ENCODE data around the gene CCT7.

CCT7 gene

DNA sequence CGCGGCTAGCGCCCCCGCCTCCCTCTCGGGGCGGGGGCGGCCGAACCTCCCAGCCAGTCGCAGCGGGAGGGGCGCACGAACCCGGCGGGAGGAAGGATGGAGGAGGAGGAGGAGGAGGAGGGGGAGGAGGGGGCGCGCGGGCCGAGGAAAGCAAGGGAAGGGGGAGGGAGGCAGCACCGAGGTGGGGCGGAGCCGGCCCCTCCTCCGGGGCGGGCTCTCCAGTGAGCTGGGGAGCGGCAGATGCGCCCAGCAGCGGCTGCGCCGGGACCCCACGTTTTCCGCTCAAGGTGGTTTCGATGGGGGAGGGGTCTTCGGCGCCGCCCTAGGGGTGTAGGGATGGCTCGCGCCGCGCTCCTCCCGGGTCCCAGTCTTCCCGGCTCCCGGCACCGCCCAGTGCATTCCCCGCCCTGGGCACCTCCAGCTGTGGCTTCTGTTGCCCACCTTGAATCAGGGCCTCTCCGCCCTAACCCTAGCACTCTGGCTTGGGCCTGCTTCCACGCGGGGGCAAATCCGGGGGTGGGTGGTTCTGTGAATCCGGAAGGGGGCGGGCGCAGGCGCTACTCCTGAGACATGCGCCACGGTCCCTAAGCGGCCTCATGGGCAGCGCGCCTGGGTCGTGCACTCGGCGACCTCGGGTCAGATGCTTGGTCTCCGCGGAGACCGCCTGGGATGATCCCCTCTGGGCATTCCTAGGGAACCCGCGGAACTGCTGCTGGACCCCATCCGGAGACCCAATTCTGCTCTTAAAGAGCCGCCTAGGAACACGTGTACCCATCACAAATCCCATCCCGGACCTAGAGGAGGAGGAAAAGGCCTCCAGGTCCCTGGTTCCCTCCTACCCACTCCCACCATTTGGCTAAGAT lies 50.4 kb downstream of the CCT7 start, which contains the start of gene FBXO41:
Gene FBXO41 (minus strand): TSS at position 183 of the 863 bp plus-strand sequence. CDS start 14,848 bp downstream, outside the sequence.
- TF ChIP-seq POLR2A (IDR thresholded peaks at IDR 0.05; ENCODE audit: low read depth, low read length) (peak; percentile 71), POLR2AphosphoS5 (IDR thresholded peaks at IDR 0.05; ENCODE audit: low read depth, low read length) (no peak; the same call in none of the 2 replicates)
- DNase-seq (ENCODE audit: insufficient read length) (peak; percentile 82), FAIRE-seq (peak; percentile 77)

DNA sequence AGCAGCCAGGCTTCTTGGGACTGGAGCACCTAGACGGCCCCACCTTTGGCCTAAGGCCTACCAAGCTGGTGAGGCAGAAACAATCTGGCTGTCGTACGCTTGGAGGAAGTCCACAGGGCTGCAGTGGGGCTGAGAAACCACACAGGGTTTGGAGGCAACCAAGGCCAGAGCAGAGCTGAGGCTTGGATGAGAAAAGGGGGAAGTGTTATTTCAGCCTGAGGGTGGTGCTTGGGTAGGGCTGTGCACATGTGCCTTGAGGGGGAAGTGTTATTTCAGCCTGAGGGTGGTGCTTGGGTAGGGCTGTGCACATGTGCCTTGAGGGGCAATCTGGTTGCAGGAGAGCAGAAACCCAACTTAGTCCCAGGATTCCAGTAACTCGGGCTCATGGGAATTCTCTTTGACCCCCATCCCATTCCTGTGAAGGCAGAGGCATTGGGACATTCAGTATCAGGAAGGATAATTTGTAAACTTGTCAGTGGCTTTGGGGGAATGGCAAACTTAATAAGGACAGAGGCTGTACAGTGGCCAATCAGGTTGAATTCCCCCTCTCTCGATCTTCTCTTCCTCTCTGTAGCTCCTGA lies 51.1 kb downstream of the CCT7 start:
- FAIRE-seq = peak; percentile 95
- DNase-seq (ENCODE audit: insufficient read length) = no peak
- TF ChIP-seq POLR2A (IDR thresholded peaks at IDR 0.05; ENCODE audit: low read depth, low read length) (peak; percentile 53; the same call in 1 of the 2 replicates), TAF1 (IDR thresholded peaks at IDR 0.05; ENCODE audit: borderline replicate concordance, low read depth, low read length) (no peak; the same call in 1 of the 2 replicates), POLR2AphosphoS5 (IDR thresholded peaks at IDR 0.05; ENCODE audit: low read depth, low read length) (peak; percentile 71; the same call in 1 of the 2 replicates)

DNA sequence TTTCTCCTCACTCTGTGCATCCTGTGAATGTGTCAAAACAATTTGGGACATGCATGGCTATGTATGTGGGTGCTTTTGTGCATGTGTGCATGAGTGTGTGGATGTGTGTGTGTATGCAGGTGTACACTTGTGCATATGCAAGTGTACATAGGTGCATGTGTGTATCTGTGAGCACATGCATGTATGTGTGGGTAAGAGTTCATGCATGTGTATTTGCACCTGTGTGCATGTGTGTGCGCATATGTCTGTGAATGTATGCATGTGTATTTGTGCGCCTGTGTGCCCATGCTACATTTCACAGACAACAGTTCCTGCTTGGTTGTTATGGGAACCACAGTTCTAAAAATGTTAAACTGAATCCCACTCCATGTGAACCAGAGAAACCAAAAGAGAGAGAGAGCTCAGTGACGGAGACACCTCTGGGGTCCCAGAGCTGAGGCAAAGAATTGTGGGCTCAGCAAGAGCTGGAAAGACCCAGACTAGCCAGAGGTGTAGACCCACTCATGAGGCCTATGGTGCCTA lies 52.1 kb downstream of the CCT7 start:
- no peak for FAIRE-seq
- DNase-seq (ENCODE audit: insufficient read length) = no peak
- TF ChIP-seq POLR2A (IDR thresholded peaks at IDR 0.05; ENCODE audit: low read depth, low read length) = no peak
- no peak for TF ChIP-seq TAF1 (IDR thresholded peaks at IDR 0.05; ENCODE audit: borderline replicate concordance, low read depth, low read length)
- no peak for TF ChIP-seq POLR2AphosphoS5 (IDR thresholded peaks at IDR 0.05; ENCODE audit: low read depth, low read length)

DNA sequence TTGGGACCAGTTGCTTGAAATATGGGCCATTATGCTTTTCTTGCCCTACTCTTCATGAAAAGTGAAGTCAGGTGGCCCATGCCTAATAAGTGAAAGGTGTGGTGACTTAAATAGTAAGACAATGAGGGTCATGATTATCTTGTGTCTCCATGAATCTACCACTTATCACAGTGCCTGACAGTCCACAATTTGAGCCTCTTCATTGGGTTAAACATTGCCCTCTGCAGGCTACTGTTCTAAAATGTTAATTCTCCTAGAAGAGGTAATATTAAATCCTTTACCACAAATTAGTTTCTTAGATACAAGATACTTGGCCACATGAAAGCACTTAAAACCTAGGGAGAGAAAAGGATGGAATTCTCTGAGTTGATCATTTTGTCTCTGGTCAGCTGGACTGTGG lies 55.2 kb downstream of the CCT7 start:
- DNase-seq (ENCODE audit: insufficient read length) (no peak), FAIRE-seq (no peak)
- TF ChIP-seq POLR2A (IDR thresholded peaks at IDR 0.05; ENCODE audit: low read depth, low read length) (no peak), TAF1 (IDR thresholded peaks at IDR 0.05; ENCODE audit: borderline replicate concordance, low read depth, low read length) (no peak), POLR2AphosphoS5 (IDR thresholded peaks at IDR 0.05; ENCODE audit: low read depth, low read length) (no peak)

DNA sequence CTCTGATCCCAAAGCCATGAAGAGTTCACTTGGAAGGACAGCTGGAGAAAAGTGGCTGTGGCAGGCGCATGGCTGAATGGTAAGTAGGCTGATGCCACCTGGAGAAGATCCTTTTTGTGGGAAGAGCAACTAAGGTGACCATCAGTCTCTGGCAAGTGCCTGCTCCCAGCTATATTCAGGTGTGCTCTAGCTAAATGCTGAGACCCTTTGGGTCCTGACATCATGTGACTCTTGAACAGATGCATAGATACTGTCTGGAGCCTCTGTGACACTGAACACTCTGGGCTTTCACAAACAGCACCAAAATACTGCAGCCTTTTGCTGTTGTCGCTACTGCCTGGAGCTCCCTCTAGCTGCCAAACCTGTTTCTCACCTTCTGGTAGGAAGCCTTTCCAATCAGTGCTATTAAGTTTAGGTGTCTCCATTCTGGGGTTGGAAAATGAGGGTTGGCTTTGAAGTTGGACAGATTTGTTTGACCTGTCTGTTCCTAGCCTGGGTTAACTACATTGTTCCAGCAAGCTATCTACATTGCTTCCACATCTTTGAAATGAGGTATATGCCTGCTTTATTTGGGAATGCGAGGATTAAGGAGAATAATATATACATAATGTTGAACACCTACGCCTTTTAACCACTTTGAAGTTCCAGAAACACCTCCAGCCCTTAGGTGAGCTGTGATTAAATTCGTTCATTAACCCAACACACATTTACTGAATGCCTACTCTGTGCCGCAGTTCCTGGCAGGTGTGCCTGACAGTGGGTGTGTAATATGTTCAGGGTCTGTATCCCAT lies 56.1 kb downstream of the CCT7 start:
- FAIRE-seq (peak; percentile 77), DNase-seq (ENCODE audit: insufficient read length) (no peak)
- no peak for TF ChIP-seq POLR2AphosphoS5 (IDR thresholded peaks at IDR 0.05; ENCODE audit: low read depth, low read length)
- TF ChIP-seq TAF1 (IDR thresholded peaks at IDR 0.05; ENCODE audit: borderline replicate concordance, low read depth, low read length) = no peak
- no peak for TF ChIP-seq POLR2A (IDR thresholded peaks at IDR 0.05; ENCODE audit: low read depth, low read length)

DNA sequence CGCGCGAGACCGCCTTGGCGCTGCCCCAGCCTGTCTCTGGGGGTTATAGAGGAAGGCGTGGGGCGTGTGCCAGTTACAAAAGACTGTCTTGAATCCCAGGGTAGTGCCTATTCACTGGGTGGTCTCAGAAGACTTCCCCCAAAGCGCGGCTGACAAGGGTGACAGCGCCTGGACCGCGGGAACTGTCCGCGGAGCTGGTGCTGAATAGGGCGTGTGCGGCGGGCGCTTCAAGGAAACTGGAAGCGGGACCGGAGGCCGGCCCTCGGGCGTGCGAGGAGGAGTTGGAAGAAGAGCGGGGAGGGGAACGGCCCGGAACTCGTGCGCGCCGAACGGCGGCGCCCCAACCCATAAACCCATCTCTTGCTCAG lies 57.0 kb downstream of the CCT7 start:
- DNase-seq (ENCODE audit: insufficient read length) (peak; percentile 51), FAIRE-seq (no peak)
- TF ChIP-seq TAF1 (IDR thresholded peaks at IDR 0.05; ENCODE audit: borderline replicate concordance, low read depth, low read length) = no peak
- TF ChIP-seq POLR2A (IDR thresholded peaks at IDR 0.05; ENCODE audit: low read depth, low read length) = no peak
- no peak for TF ChIP-seq POLR2AphosphoS5 (IDR thresholded peaks at IDR 0.05; ENCODE audit: low read depth, low read length)

DNA sequence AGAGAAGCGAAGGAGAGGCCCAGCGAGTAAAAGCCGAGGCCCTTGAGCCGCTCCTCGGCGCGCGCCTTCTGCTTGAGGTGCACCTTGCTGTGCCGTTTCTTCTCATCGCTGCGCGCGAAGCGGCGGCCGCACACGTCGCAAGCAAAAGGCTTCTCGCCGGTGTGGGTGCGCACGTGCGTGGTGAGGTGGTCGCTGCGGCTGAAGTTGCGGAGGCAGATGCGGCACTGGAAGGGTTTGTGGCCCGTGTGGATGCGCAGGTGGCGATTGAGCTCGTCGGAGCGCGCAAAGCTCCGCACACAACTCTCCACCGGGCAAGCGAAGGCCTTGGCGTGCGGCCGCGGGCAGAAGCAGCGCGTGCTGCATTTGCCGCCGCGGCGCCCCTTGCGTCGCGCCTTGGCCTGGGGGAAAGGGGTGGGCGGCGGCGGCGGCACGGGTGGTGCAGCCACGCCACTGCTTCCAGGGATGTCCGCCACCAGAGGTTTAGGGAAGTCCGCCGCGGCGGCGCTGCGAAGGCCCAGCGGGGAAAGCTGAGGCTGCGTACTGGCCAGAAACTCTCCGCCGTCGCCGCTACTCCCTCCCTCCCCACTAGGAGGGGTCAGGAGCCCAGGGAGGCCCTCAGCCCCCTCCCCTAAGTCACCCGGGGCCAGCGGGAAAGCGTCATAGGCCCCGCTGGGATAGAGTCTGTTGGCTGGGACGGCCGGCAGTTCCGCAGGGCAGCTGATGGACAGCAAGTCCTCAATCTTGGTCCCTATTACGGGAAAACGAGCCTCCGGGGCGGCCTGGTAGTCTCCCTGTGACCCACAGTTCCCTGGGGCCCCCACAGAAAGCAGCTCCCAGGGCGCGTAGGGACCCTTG lies 57.6 kb downstream of the CCT7 start:
- no peak for TF ChIP-seq TAF1 (IDR thresholded peaks at IDR 0.05; ENCODE audit: borderline replicate concordance, low read depth, low read length)
- no peak for TF ChIP-seq POLR2AphosphoS5 (IDR thresholded peaks at IDR 0.05; ENCODE audit: low read depth, low read length)
- no peak for TF ChIP-seq POLR2A (IDR thresholded peaks at IDR 0.05; ENCODE audit: low read depth, low read length)
- no peak for FAIRE-seq
- no peak for DNase-seq (ENCODE audit: insufficient read length)

DNA sequence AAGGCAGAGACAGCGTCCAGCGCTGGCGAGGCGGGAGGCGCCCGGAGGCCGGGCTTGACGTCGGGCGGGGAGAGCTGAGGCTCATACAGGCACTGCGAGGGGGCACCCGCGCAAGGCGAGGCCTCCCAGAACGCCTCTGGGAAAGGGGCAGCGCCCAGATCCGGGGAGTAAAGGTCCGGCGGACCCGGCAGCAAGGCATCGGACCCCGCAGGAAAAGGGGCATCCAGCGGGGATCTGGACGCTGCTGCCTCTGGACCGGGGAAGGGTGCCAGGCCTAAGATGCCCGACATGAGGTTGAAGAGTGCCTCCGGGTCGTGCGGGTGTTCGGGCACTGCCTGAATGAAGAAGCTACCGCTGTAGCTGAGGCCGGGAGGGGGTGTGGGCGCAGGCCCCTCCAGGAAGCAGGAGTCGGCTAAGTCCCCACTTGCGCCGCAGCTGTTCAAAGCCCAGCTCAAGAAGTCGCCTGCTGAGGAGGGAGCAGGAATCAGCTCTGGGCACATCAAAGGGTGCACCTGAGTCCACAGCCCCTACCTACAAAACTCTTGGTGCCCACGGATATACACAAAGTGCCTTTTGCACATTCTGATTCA lies 58.3 kb downstream of the CCT7 start:
- TF ChIP-seq TAF1 (IDR thresholded peaks at IDR 0.05; ENCODE audit: borderline replicate concordance, low read depth, low read length) (no peak), POLR2AphosphoS5 (IDR thresholded peaks at IDR 0.05; ENCODE audit: low read depth, low read length) (no peak), POLR2A (IDR thresholded peaks at IDR 0.05; ENCODE audit: low read depth, low read length) (no peak)
- DNase-seq (ENCODE audit: insufficient read length) = no peak
- no peak for FAIRE-seq

DNA sequence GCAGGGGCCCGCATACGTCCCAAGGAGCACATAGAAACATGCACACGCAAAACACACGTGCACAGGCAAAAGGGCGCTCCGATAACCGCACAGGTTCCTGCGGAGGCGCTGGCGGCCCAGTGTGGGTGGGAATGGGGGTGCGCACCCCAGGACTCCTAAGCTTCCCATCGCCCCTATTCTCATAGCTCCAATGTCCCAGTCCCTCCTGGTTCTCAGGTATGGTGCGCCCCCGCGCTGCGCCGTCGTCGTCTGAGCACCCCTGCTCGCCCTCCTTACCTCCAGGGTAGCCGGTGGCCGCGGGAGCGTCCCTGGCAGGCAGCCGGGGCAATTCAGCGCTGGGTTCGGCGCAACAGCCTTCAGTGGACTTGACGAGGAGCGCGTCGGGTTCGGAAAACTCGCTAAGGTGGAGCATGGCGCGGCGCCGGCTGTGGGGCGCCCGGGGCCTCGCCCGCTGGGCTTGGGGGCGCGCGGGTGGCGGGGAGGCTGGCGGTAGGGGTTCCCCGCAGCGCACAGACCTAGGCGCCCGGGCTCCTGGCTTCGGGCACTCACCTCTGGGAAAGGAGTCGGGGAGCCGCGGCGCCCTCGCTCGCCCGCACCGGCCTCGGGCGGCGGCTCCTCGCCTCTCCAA lies 58.9 kb downstream of the CCT7 start:
- FAIRE-seq = no peak
- DNase-seq (ENCODE audit: insufficient read length) = peak; percentile 27
- TF ChIP-seq POLR2A (IDR thresholded peaks at IDR 0.05; ENCODE audit: low read depth, low read length) (no peak), POLR2AphosphoS5 (IDR thresholded peaks at IDR 0.05; ENCODE audit: low read depth, low read length) (no peak), TAF1 (IDR thresholded peaks at IDR 0.05; ENCODE audit: borderline replicate concordance, low read depth, low read length) (no peak)

Measured in GM12892 (cell line).